Epidermal melanocyte (primary cell): ENCODE results near the gene C1QTNF4.
"Not testable (repeated sequence)": the region's sequence is repeated elsewhere in the genome, so short reads cannot be mapped to it uniquely, and the experiment has no call there.

Experiments used
- DNase-seq: peaks from one replicate; pipeline ENCODE4 v3.0.0; 2011; ENCODE audit warnings: low spot score; ENCODE audit not compliant: insufficient read length

Gene C1QTNF4

GRCh38 chr11:47566149-47566698, 28.0 kb downstream of the C1QTNF4 start:
- no peak for DNase-seq

GRCh38 chr11:47565340-47566148, 28.7 kb downstream of the C1QTNF4 start, which contains the start of gene PTPMT1:
PTPMT1 (plus strand) TSS chr11:47565599; CDS start chr11:47565623, 24 bp downstream.
- DNase-seq, result no peak

- DNase-seq, result no peak
These were observed 29.3 kb downstream of the C1QTNF4 start for GRCh38 chr11:47564933-47565339.

GRCh38 chr11:47564366-47564765, 29.8 kb downstream of the C1QTNF4 start:
- DNase-seq, result not testable (repeated sequence)

GRCh38 chr11:47562393-47562792, 31.8 kb downstream of the C1QTNF4 start:
- not testable (repeated sequence) for DNase-seq

GRCh38 chr11:47560426-47560825, 33.8 kb downstream of the C1QTNF4 start:
- DNase-seq, result no peak

- DNase-seq, result no peak
These were observed 35.5 kb downstream of the C1QTNF4 start for GRCh38 chr11:47558695-47559094.

- DNase-seq, result not testable (repeated sequence)
These were observed 37.2 kb downstream of the C1QTNF4 start for GRCh38 chr11:47557004-47557403.

GRCh38 chr11:47553406-47553743, 40.8 kb downstream of the C1QTNF4 start:
- DNase-seq, result no peak

GRCh38 chr11:47552566-47553405, 41.4 kb downstream of the C1QTNF4 start, which contains the start of gene CELF1:
CELF1 (minus strand) TSS chr11:47553132; CDS start chr11:47499523, 53,609 bp downstream.
- peak; percentile 65 for DNase-seq

- DNase-seq, result no peak
These were observed 42.1 kb downstream of the C1QTNF4 start for GRCh38 chr11:47552056-47552565.

- DNase-seq, result no peak
These were observed 43.1 kb downstream of the C1QTNF4 start for GRCh38 chr11:47551086-47551485.

- no peak for DNase-seq
These were observed 43.7 kb downstream of the C1QTNF4 start for GRCh38 chr11:47550288-47551047.

- not testable (repeated sequence) for DNase-seq
These were observed 47.9 kb downstream of the C1QTNF4 start for GRCh38 chr11:47546274-47546673.

- DNase-seq, result no peak
These were observed 48.9 kb downstream of the C1QTNF4 start for GRCh38 chr11:47545298-47545697.

GRCh38 chr11:47541070-47541469, 53.1 kb downstream of the C1QTNF4 start:
- DNase-seq, result no peak

- no peak for DNase-seq
These were observed 54.6 kb downstream of the C1QTNF4 start for GRCh38 chr11:47539681-47540039.
